HepG2 (cell line): ENCODE results near the gene VARS1. TPM values are rescaled to one million over a fixed set of nuclear protein-coding genes. Genes with fewer than 3 reads are reported as not detected.

Source experiments
- ATAC-seq: fragments of 200-7000 bp; cut with Tn5 transposase; 3 replicates; pipeline ENCODE4 v1.9.1; 2020; ENCODE audit warnings: mild to moderate bottlenecking, moderate library complexity
- BruUV-seq: library from RNA; stranded (reverse); fragments of 400-500 nt; replicated peaks from 2 replicates; lab custom pipeline; 2021; lab: Mats Ljungman, UMichigan
- CTCF ChIA-PET: fragments of 300-600 bp; formaldehyde crosslinking; extraction: SDS; loops from one replicate; lab custom pipeline; 2021; ENCODE audit warnings: low total read pairs, inconsistent platforms, low intra/inter-chr PET ratio; lab: Yijun Ruan, JAX
- POLR2A ChIA-PET: fragments of 350-600 bp; sonication (Branson Sonifier 250); formaldehyde crosslinking; loops from one replicate; lab custom pipeline; 2020; ENCODE audit warnings: antibody characterized with exemption, inconsistent platforms; lab: Yijun Ruan, JAX
- DNase-seq: peaks from one replicate; pipeline ENCODE4 v3.0.0-alpha.2; 2015; ENCODE audit warnings: low spot score
- FAIRE-seq: peaks from 3 replicates; lab custom pipeline; 2011; peaks lifted over from hg19 to GRCh38; lab: Jason Lieb, UNC
- H2AFZ ChIP-seq: one replicate; pipeline ENCODE4 v1.6.1; 2011; ENCODE audit warnings: low read length, inconsistent platforms
- H3K27ac ChIP-seq: fragments of 300-600 bp; 3 replicates; pipeline ENCODE4 v1.8.0; 2011; ENCODE audit warnings: mixed run types, mild to moderate bottlenecking, mixed read lengths, low read length, inconsistent platforms; ENCODE audit not compliant: insufficient read depth; ENCODE audit errors: extremely low read length
- H3K27me3 ChIP-seq, 2 experiments: fragments of 200-600 bp in 1 of 2; 2 replicates in 1 of 2; 3 replicates in 1 of 2; pipeline versions ENCODE4 v1.6.0 to v1.8.0; 2011; ENCODE audit warnings: low read length in 2 of 2, mild to moderate bottlenecking in 2 of 2, moderate library complexity in 2 of 2, inconsistent platforms in 1 of 2; ENCODE audit not compliant: insufficient read depth in 2 of 2, control insufficient read depth in 1 of 2
- H3K36me3 ChIP-seq, 2 experiments: fragments of 200-600 bp in 1 of 2; replicated peaks in 1 of 2; 2 replicates in 1 of 2; 3 replicates in 1 of 2; pipeline versions ENCODE4 v1.5.1 to v1.8.0; 2011; ENCODE audit warnings: low read length in 2 of 2, inconsistent platforms in 1 of 2; ENCODE audit not compliant: insufficient read depth in 2 of 2, control insufficient read depth in 1 of 2
- H3K4me1 ChIP-seq: 2 replicates; pipeline ENCODE4 v1.5.1; 2012; ENCODE audit warnings: low read length, inconsistent platforms; ENCODE audit not compliant: insufficient read depth
- H3K4me2 ChIP-seq: 2 replicates; pipeline ENCODE4 v1.6.0; 2011; ENCODE audit warnings: low read depth, low read length, inconsistent platforms
- H3K4me3 ChIP-seq, 3 experiments: fragments of 200-600 bp in 1 of 3; sonication (generic), shearing (Covaris generic) in 1 of 3; replicated peaks in 1 of 3; 2 replicates each; pipeline ENCODE4 v1.5.1; 2011 to 2016; ENCODE audit warnings: low read length in 3 of 3, inconsistent platforms in 2 of 3, low read depth in 2 of 3, mild to moderate bottlenecking in 2 of 3, control low read depth in 1 of 3, mixed read lengths in 1 of 3; ENCODE audit not compliant: insufficient read depth in 1 of 3
- H3K79me2 ChIP-seq: one replicate; pipeline ENCODE4 v1.6.1; 2011; ENCODE audit warnings: low read length, inconsistent platforms; ENCODE audit not compliant: insufficient read depth
- H3K9ac ChIP-seq: 2 replicates; pipeline ENCODE4 v1.6.0; 2011; ENCODE audit warnings: mild to moderate bottlenecking, low read depth, low read length, inconsistent platforms; ENCODE audit not compliant: insufficient read depth
- H3K9me3 ChIP-seq: 2 replicates; pipeline ENCODE4 v1.5.1; 2012; ENCODE audit warnings: mild to moderate bottlenecking, low read length
- H4K20me1 ChIP-seq: 2 replicates; pipeline ENCODE4 v1.6.0; 2011; ENCODE audit warnings: inconsistent platforms, mild to moderate bottlenecking, low read length, moderate library complexity; ENCODE audit not compliant: insufficient read depth
- BHLHE40 ChIP-seq: IDR thresholded peaks from 2 replicates; pipeline ENCODE4 v1.6.1; 2011; ENCODE audit warnings: low read length, improper control_type of control experiment
- HNF1B ChIP-seq: sonication (generic); formaldehyde crosslinking; IDR thresholded peaks from 2 replicates; pipeline ENCODE4 v1.5.1; 2020; ENCODE audit warnings: mild to moderate bottlenecking, moderate library complexity, missing genetic modification reagents
- HNRNPK ChIP-seq: fragments of 200-400 bp; formaldehyde crosslinking; IDR thresholded peaks from 2 replicates; pipeline ENCODE4 v1.6.1; 2018; ENCODE audit warnings: low read length, low read depth, moderate library complexity, mild to moderate bottlenecking; ENCODE audit not compliant: poor library complexity, severe bottlenecking
- IRF2 ChIP-seq: IDR thresholded peaks from 2 replicates; pipeline ENCODE4 v1.6.1; 2018; ENCODE audit warnings: missing genetic modification reagents, missing compliant biosample characterization
- MIXL1 ChIP-seq: IDR thresholded peaks from 2 replicates; pipeline ENCODE4 v1.6.1; 2016
- POLR2G ChIP-seq: fragments of 200-400 bp; formaldehyde crosslinking; IDR thresholded peaks from 2 replicates; pipeline ENCODE4 v1.6.1; 2018; ENCODE audit warnings: mild to moderate bottlenecking, low read depth, low read length, moderate library complexity
- PRDM10 ChIP-seq: sonication (generic); formaldehyde crosslinking; IDR thresholded peaks from 2 replicates; pipeline ENCODE4 v1.4.0; 2020; ENCODE audit warnings: low read depth, missing genetic modification reagents
- SAP130 ChIP-seq: IDR thresholded peaks from 2 replicates; pipeline ENCODE4 v1.6.1; 2016; ENCODE audit warnings: low read depth
- SMC3 ChIP-seq: IDR thresholded peaks from 2 replicates; pipeline ENCODE4 v1.6.1; 2011; ENCODE audit warnings: low read length, improper control_type of control experiment
- SRSF9 ChIP-seq: fragments of 200-400 bp; formaldehyde crosslinking; IDR thresholded peaks from 2 replicates; pipeline ENCODE4 v1.6.1; 2018; ENCODE audit warnings: borderline replicate concordance, mild to moderate bottlenecking, low read depth, low read length; ENCODE audit not compliant: insufficient read depth, poor library complexity, severe bottlenecking
- TEAD3 ChIP-seq: optimal IDR thresholded peaks from 2 replicates; pipeline ENCODE3; 2016; ENCODE audit warnings: borderline replicate concordance
- ZNF652 ChIP-seq: IDR thresholded peaks from 2 replicates; pipeline ENCODE4 v1.6.1; 2016; ENCODE audit warnings: low read depth, borderline replicate concordance
- ZNF687 ChIP-seq: sonication (generic); formaldehyde crosslinking; IDR thresholded peaks from 2 replicates; pipeline ENCODE4 v1.5.1; 2020; ENCODE audit warnings: mild to moderate bottlenecking, missing genetic modification reagents, moderate library complexity
- ZNF691 ChIP-seq: sonication (generic); formaldehyde crosslinking; IDR thresholded peaks from 2 replicates; pipeline ENCODE4 v1.4.0; 2020; ENCODE audit warnings: missing genetic modification reagents, low read depth, mild to moderate bottlenecking, borderline replicate concordance
- WGBS: methylation state at CpG from one replicate; pipeline ENCODE4 v1.1.6; 2017; ENCODE audit warnings: low lambda C conversion rate; 5-methylcytosine and 5-hydroxymethylcytosine counted together
- in situ Hi-C: cut with HindIII; loops from 2 replicates; pipeline ENCODE4 v1.10.0; 2017; ENCODE audit warnings: low pct_unique_long_range_greater_than_20kb; ENCODE audit not compliant: extremely low pct_ligation_motif_present
- intact Hi-C: fragments of 100-400 bp; cut with micrococcal nuclease; formaldehyde crosslinking; loops from one replicate; pipeline ENCODE4 v1.10.0; 2022; ENCODE audit not compliant: unreplicated experiment
- polyA plus RNA-seq, 8 experiments: library from polyadenylated mRNA; depleted of rRNA in 3 of 8; stranded (reverse) in 7 of 8; unstranded in 1 of 8; fragments of >200 nt; fragmentation: Illumina TruSeq in 4 of 8; extraction: Trizol in 4 of 8; gene quantifications; 2 replicates each; pipeline versions ENCODE4 v1.2.1 to v1.2.3, GENCODE V29; 2011 to 2016; ENCODE audit warnings: low read depth in 4 of 8, missing spikeins in 1 of 8, mixed read lengths in 1 of 8; ENCODE audit not compliant: insufficient read depth in 1 of 8
- total RNA-seq, 5 experiments: library from RNA; depleted of rRNA; stranded (reverse); fragments of >200 nt; fragmentation: Illumina TruSeq; extraction: Trizol; gene quantifications; 2 replicates each; pipeline ENCODE4 v1.2.3, GENCODE V29; 2016; ENCODE audit warnings: low read depth in 1 of 5

The VARS1 gene
- total and polyA plus RNA-seq, 2 of the 13 experiments (the other 11 are each of a cell fraction or from before 2014, with no cell fraction given) = 14.7 to 56.1 TPM

- ATAC-seq (peak; percentile 10), DNase-seq (peak; percentile 68)
- no peak for TF ChIP-seq HNF1B (CRISPR knock-in tag)
- peak; percentile 55; the same call in 1 of the 2 replicates for TF ChIP-seq IRF2 (CRISPR knock-in tag)
- TF ChIP-seq MIXL1 (CRISPR knock-in tag) = 0 out of 2 replicates have a peak, but pooled peaks have one; percentile 30
- TF ChIP-seq ZNF687 (CRISPR knock-in tag) = no peak; the same call in 1 of the 2 replicates
- 0 out of 2 replicates have a peak, but pooled peaks have one; percentile 34 for TF ChIP-seq POLR2G
- peak; percentile 45; the same call in 1 of the 2 replicates for TF ChIP-seq ZNF691 (CRISPR knock-in tag)
- TF ChIP-seq SRSF9 = no peak
- TF ChIP-seq ZNF652 = peak; percentile 98
- no peak for TF ChIP-seq HNRNPK
- TF ChIP-seq PRDM10 (CRISPR knock-in tag) = peak; percentile 97
- 0 out of 2 replicates have a peak, but pooled peaks have one; percentile 27 for TF ChIP-seq BHLHE40
- TF ChIP-seq SMC3 = peak; percentile 49; the same call in 1 of the 2 replicates
- peak; percentile 66 for TF ChIP-seq TEAD3 (CRISPR knock-in tag)
- TF ChIP-seq SAP130 = peak; percentile 49; the same call in 1 of the 2 replicates
Measured at GRCh38 chr6:31763619-31763940, 32.0 kb downstream of the VARS1 start.

More at GRCh38 chr6:31763619-31763940, 32.0 kb downstream of the VARS1 start:
- POLR2A ChIA-PET = interaction anchor here (1.0 to 1.6 kb wide), 2 partner anchors 25 to 27 kb away, joined by 3 to 10 read pairs; partner anchors contain the start of gene CLIC1
- Histone ChIP-seq H3K36me3 (peaks cover 0 to 2% of the 10 kb centered on the region in 2 experiments; a peak in 3 of 5 replicates), H2AFZ (no peak overlapping the region), H3K9me3 (no peaks in the 10 kb centered on the region), H3K4me2 (no peak overlapping the region), H3K79me2 (no peaks in the 10 kb centered on the region), H3K27me3 (no peaks in the 10 kb centered on the region), H3K4me1 (peaks cover 47% of the 10 kb centered on the region), H4K20me1 (no peaks in the 10 kb centered on the region), H3K27ac (no peak overlapping the region), H3K9ac (no peak overlapping the region), H3K4me3 (no peak overlapping the region)
- 20% methylated on average over 1 of the region's 1 CpG for WGBS
- CTCF ChIA-PET = no interaction called here
- intact Hi-C loops (no loop called here), in situ Hi-C loops (no loop called here)
- BruUV-seq = no TSS peak
- peak; percentile 34 for FAIRE-seq
